GM06990 (cell line): ENCODE data around the gene KCND3.

Experiments
- DNase-seq: peaks from one replicate; pipeline ENCODE4 v3.0.0-alpha.2; 2011; ENCODE audit not compliant: insufficient read length; ENCODE audit errors: extremely low read depth
- H3K27me3 ChIP-seq: replicated peaks from 2 replicates; pipeline ENCODE4 v1.6.0; 2011; ENCODE audit warnings: low read length; ENCODE audit not compliant: control insufficient read depth, insufficient read depth
- H3K36me3 ChIP-seq: 2 replicates; pipeline ENCODE4 v1.5.1; 2011; ENCODE audit warnings: low read length; ENCODE audit not compliant: control insufficient read depth, insufficient read depth
- H3K4me3 ChIP-seq: replicated peaks from 2 replicates; pipeline ENCODE4 v1.5.1; 2011; ENCODE audit warnings: low read depth, mild to moderate bottlenecking, control low read depth, low read length
- CTCF ChIP-seq: IDR thresholded peaks from 2 replicates; pipeline ENCODE4 v1.5.1; 2011; ENCODE audit warnings: low read length, control low read depth, mild to moderate bottlenecking, inconsistent platforms; ENCODE audit not compliant: insufficient read depth, poor library complexity, severe bottlenecking

Gene KCND3

GRCh38 chr1:111848852-111849545, 140.5 kb downstream of the KCND3 start:
- no peak overlapping the region for H3K4me3 ChIP-seq
- DNase-seq = no peak
- H3K27me3 ChIP-seq = no peaks in the 10 kb centered on the region; the same call in 1 of the 2 replicates
- TF ChIP-seq CTCF = no peak
- H3K36me3 ChIP-seq = no peaks in the 10 kb centered on the region

- DNase-seq = no peak
- TF ChIP-seq CTCF = no peak
- no peaks in the 10 kb centered on the region; the same call in 1 of the 2 replicates for H3K27me3 ChIP-seq
These were observed 142.0 kb downstream of the KCND3 start for GRCh38 chr1:111847466-111847865.

GRCh38 chr1:111846842-111847241, 142.6 kb downstream of the KCND3 start:
- TF ChIP-seq CTCF = no peak
- H3K27me3 ChIP-seq = no peaks in the 10 kb centered on the region; the same call in 1 of the 2 replicates
- no peaks in the 10 kb centered on the region for H3K36me3 ChIP-seq
- H3K4me3 ChIP-seq = no peak overlapping the region
- DNase-seq = no peak

More at GRCh38 chr1:111847466-111847865, 142.0 kb downstream of the KCND3 start:
- no peaks in the 10 kb centered on the region for H3K36me3 ChIP-seq
- no peak overlapping the region for H3K4me3 ChIP-seq

- H3K4me3 ChIP-seq = no peak overlapping the region
- DNase-seq = no peak
- H3K27me3 ChIP-seq = no peaks in the 10 kb centered on the region; the same call in 1 of the 2 replicates
- no peak for TF ChIP-seq CTCF
- H3K36me3 ChIP-seq = no peaks in the 10 kb centered on the region
These were observed 146.3 kb downstream of the KCND3 start for GRCh38 chr1:111843177-111843576.

GRCh38 chr1:111842411-111842810, 147.1 kb downstream of the KCND3 start:
- TF ChIP-seq CTCF = no peak
- Histone ChIP-seq H3K4me3 (no peak overlapping the region), H3K27me3 (no peaks in the 10 kb centered on the region; the same call in 1 of the 2 replicates), H3K36me3 (no peaks in the 10 kb centered on the region)
- no peak for DNase-seq
